WTC11 (cell line): ENCODE measurements around the gene DNAJC16. TPM values are rescaled to one million over a fixed set of nuclear protein-coding genes. Genes with fewer than 3 reads are reported as not detected.

Experiments
- ATAC-seq: fragments of 200-7000 bp; cut with Tn5 transposase; 2 replicates; pipeline ENCODE4 v1.10.0; 2021; ENCODE audit warnings: mild to moderate bottlenecking, moderate library complexity
- CTCF ChIA-PET: fragments of 300-600 bp; sonication (Branson Sonifier 250); formaldehyde crosslinking; loops from one replicate; lab custom pipeline; 2021; ENCODE audit warnings: antibody characterized with exemption; lab: Charles Lee
- POLR2A ChIA-PET: fragments of 350-600 bp; sonication (Branson Sonifier 250); formaldehyde crosslinking; loops from one replicate; lab custom pipeline; 2021; ENCODE audit warnings: antibody characterized with exemption; lab: Charles Lee
- DNase-seq: peaks from one replicate; pipeline ENCODE4 v3.0.0; 2021; ENCODE audit warnings: low spot score
- H3K27ac Mint-ChIP-seq: 2 replicates; pipeline ENCODE4 v1.8.0; 2021; ENCODE audit warnings: mixed read lengths
- H3K27me3 Mint-ChIP-seq: 2 replicates; pipeline ENCODE4 v1.8.0; 2021; ENCODE audit warnings: low read depth, mild to moderate bottlenecking, moderate library complexity, mixed read lengths
- H3K36me3 Mint-ChIP-seq: 2 replicates; pipeline ENCODE4 v1.8.0; 2021; ENCODE audit warnings: mixed read lengths
- H3K4me1 Mint-ChIP-seq: 2 replicates; pipeline ENCODE4 v1.8.0; 2022; ENCODE audit warnings: mixed read lengths
- H3K4me3 Mint-ChIP-seq: 2 replicates; pipeline ENCODE4 v1.8.0; 2021; ENCODE audit warnings: mild to moderate bottlenecking, moderate library complexity, mixed read lengths
- H3K9me3 Mint-ChIP-seq: 2 replicates; pipeline ENCODE4 v1.8.0; 2021; ENCODE audit warnings: mixed read lengths
- CBFB ChIP-seq: sonication (generic); formaldehyde crosslinking; IDR thresholded peaks from 2 replicates; pipeline ENCODE4 v1.8.1; 2022; ENCODE audit warnings: mild to moderate bottlenecking, low read depth, missing genetic modification reagents
- ESRRA ChIP-seq: sonication (generic); formaldehyde crosslinking; IDR thresholded peaks from 2 replicates; pipeline ENCODE4 v1.8.1; 2022; ENCODE audit warnings: mild to moderate bottlenecking, missing genetic modification reagents, borderline replicate concordance
- ETV6 ChIP-seq: sonication (generic); formaldehyde crosslinking; IDR thresholded peaks from 2 replicates; pipeline ENCODE4 v1.8.1; 2022; ENCODE audit warnings: mild to moderate bottlenecking, missing genetic modification reagents
- FOXJ3 ChIP-seq: sonication (generic); formaldehyde crosslinking; IDR thresholded peaks from 2 replicates; pipeline ENCODE4 v1.9.0; 2021; ENCODE audit warnings: missing genetic modification reagents, mild to moderate bottlenecking, borderline replicate concordance
- GRHL2 ChIP-seq: fragments of 250-450 bp; sonication (Bioruptor Pico); IDR thresholded peaks from 2 replicates; pipeline ENCODE4 v1.8.0; 2022; ENCODE audit warnings: mild to moderate bottlenecking, moderate library complexity; ENCODE audit not compliant: insufficient replicate concordance, severe bottlenecking
- HMGA2 ChIP-seq: fragments of 250-450 bp; sonication (Bioruptor Pico); IDR thresholded peaks from 2 replicates; pipeline ENCODE4 v1.4.0; 2021; ENCODE audit warnings: mild to moderate bottlenecking, moderate library complexity
- JAZF1 ChIP-seq: fragments of 250-450 bp; sonication (Bioruptor Pico); IDR thresholded peaks from 2 replicates; pipeline ENCODE4 v1.9.0; 2021; ENCODE audit warnings: moderate library complexity, mild to moderate bottlenecking, inconsistent platforms
- JUN ChIP-seq: sonication (generic); formaldehyde crosslinking; IDR thresholded peaks from 2 replicates; pipeline ENCODE4 v1.8.0; 2023; ENCODE audit warnings: mild to moderate bottlenecking, missing genetic modification reagents
- KAT7 ChIP-seq: sonication (generic); formaldehyde crosslinking; IDR thresholded peaks from 2 replicates; pipeline ENCODE4 v1.8.1; 2023; ENCODE audit warnings: missing genetic modification reagents, mild to moderate bottlenecking, borderline replicate concordance
- MXD4 ChIP-seq: fragments of 250-450 bp; sonication (Bioruptor Pico); IDR thresholded peaks from 2 replicates; pipeline ENCODE4 v1.8.0; 2021; ENCODE audit warnings: mild to moderate bottlenecking, moderate library complexity, borderline replicate concordance
- NFE2L1 ChIP-seq: sonication (generic); formaldehyde crosslinking; IDR thresholded peaks from 2 replicates; pipeline ENCODE4 v1.8.1; 2023; ENCODE audit warnings: missing genetic modification reagents
- RELA ChIP-seq: sonication (generic); formaldehyde crosslinking; IDR thresholded peaks from 2 replicates; pipeline ENCODE4 v1.8.1; 2022; ENCODE audit warnings: missing genetic modification reagents, mild to moderate bottlenecking, borderline replicate concordance
- ZNF219 ChIP-seq: sonication (generic); formaldehyde crosslinking; IDR thresholded peaks from 2 replicates; pipeline ENCODE4 v1.8.0; 2023; ENCODE audit warnings: missing genetic modification reagents, mild to moderate bottlenecking, borderline replicate concordance
- ZNF396 ChIP-seq: fragments of 250-450 bp; sonication (Bioruptor Pico); IDR thresholded peaks from 2 replicates; pipeline ENCODE4 v1.8.0; 2021; ENCODE audit warnings: mild to moderate bottlenecking, moderate library complexity, borderline replicate concordance
- ZNF416 ChIP-seq: fragments of 250-450 bp; sonication (Bioruptor Pico); IDR thresholded peaks from 2 replicates; pipeline ENCODE4 v1.9.0; 2021; ENCODE audit warnings: mild to moderate bottlenecking, inconsistent platforms
- ZNF423 ChIP-seq: fragments of 250-450 bp; sonication (Bioruptor Pico); IDR thresholded peaks from 2 replicates; pipeline ENCODE4 v2.1.2; 2022; ENCODE audit warnings: mild to moderate bottlenecking, moderate library complexity
- total RNA-seq: library from RNA; stranded (reverse); gene quantifications from 3 replicates; pipeline ENCODE4 v1.2.3, GENCODE V29; 2021
- TF ChIP-seq, protein P1 (sequence below): fragments of 250-450 bp; sonication (Bioruptor Pico); conservative IDR thresholded peaks from 2 replicates; pipeline ENCODE4 v1.9.0; 2021; ENCODE audit warnings: mild to moderate bottlenecking
- TF ChIP-seq, protein P2 (sequence below): sonication (generic); formaldehyde crosslinking; IDR thresholded peaks from 2 replicates; pipeline ENCODE4 v1.8.0; 2023; ENCODE audit warnings: missing genetic modification reagents
- TF ChIP-seq, protein P3 (sequence below): sonication (generic); formaldehyde crosslinking; IDR thresholded peaks from 2 replicates; pipeline ENCODE4 v1.8.1; 2023; ENCODE audit warnings: mild to moderate bottlenecking, missing genetic modification reagents, moderate library complexity
- TF ChIP-seq, protein P4 (sequence below): sonication (generic); formaldehyde crosslinking; IDR thresholded peaks from 2 replicates; pipeline ENCODE4 v1.8.1; 2022; ENCODE audit warnings: mild to moderate bottlenecking, moderate library complexity, missing genetic modification reagents
- TF ChIP-seq, protein P5 (sequence below): sonication (generic); formaldehyde crosslinking; IDR thresholded peaks from 2 replicates; pipeline ENCODE4 v1.8.0; 2023; ENCODE audit warnings: mild to moderate bottlenecking, missing genetic modification reagents
- TF ChIP-seq, protein P6 (sequence below): sonication (generic); formaldehyde crosslinking; IDR thresholded peaks from 2 replicates; pipeline ENCODE4 v1.8.1; 2023; ENCODE audit warnings: mild to moderate bottlenecking, missing genetic modification reagents
- TF ChIP-seq, protein P7 (sequence below): fragments of 250-450 bp; sonication (Bioruptor Pico); IDR thresholded peaks from 2 replicates; pipeline ENCODE4 v1.8.0; 2021; ENCODE audit warnings: mild to moderate bottlenecking

The DNAJC16 gene
- total RNA-seq, 1 experiment from 2014 or later = 16.4 TPM

DNA sequence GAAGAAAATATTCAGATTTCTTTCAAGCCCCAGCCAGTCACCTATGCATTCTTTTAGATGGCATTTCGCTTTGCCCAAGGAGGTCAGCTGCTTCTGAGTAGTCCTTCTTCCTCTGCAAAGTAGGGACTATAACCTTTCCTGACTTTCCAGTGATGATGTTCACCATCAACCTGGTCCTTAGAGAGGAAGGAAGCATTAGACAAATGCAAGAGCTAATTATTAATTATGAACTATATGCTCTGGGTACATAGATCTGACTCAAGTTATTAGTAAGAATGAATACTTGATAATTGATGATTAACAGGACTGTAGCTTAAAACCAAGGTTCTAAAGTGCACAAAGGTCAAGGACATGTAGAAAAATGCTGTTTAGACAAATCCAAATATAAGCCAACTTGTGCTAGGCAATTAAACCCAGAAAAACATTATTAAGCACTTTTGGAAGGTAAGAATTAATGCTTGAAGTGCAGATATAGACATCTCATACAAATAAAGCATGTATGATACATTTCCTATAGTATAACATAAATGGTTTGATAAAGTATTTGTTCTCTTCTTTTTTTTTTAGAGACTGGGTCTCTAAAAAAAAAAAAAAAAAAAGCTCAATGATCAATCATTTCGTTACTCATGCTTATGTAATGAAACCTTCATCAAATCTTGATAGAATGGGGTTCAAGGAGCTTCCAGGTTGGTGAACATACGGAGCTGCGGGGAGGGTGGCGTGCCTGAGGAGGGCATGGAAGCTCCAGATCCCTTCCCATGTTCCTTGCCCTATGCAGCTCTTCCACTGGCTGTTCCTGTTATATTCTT, 69.4 kb downstream of the DNAJC16 start:
- ChIA-PET POLR2A (interaction anchor here (0.8 kb wide), 1 partner anchor 29 kb away, joined by 3 read pairs; no protein-coding TSS in a partner anchor), CTCF (interaction anchor here (0.7 to 4.7 kb wide), 5 partner anchors 16 to 164 kb away, joined by 3 to 26 read pairs (median 6); partner anchors contain the start of gene TMEM82)
- no peak overlapping the region for H3K4me3 Mint-ChIP-seq
- ATAC-seq = peak; percentile 16; the same call in 1 of the 2 replicates
- TF ChIP-seq, protein P1, sequence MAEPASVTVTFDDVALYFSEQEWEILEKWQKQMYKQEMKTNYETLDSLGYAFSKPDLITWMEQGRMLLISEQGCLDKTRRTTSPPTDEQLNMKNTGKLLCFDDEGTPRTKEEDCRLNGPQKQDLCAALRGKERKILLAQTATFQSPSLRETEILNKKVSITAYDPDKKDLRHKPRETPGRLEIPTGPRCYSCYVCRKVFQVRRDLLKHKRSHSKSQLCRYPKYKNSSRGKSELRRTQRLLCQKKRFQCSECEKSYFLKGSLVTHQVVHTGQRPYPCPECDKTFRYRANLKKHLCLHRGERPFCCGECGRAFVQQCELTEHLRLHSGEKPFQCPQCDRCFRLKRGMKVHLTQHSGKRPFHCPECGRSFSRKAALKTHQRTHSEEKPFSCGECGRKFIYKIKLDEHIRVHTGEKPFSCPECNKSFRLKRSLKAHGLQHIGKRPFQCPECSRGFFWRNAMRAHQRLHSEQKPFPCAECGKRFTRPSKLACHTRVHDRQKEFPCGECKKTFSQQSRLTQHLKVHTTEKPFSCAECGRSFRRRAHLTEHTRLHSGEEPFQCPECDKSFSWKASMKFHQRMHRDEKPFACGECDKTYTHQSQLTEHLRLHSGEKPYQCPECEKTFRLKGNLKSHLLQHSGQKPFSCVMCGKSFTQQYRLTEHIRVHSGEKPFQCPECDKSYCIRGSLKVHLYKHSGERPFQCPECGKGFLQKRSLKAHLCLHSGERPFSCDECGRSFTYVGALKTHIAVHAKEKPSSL (CRISPR knock-in tag) = no peak
- TF ChIP-seq ZNF219 (CRISPR knock-in tag) (no peak), ETV6 (CRISPR knock-in tag) (no peak), JAZF1 (no peak), GRHL2 (CRISPR knock-in tag) (no peak), HMGA2 (CRISPR knock-in tag) (no peak), KAT7 (no peak)
- TF ChIP-seq, protein P2, sequence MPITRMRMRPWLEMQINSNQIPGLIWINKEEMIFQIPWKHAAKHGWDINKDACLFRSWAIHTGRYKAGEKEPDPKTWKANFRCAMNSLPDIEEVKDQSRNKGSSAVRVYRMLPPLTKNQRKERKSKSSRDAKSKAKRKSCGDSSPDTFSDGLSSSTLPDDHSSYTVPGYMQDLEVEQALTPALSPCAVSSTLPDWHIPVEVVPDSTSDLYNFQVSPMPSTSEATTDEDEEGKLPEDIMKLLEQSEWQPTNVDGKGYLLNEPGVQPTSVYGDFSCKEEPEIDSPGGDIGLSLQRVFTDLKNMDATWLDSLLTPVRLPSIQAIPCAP (CRISPR knock-in tag) = no peak
- TF ChIP-seq, protein P3, sequence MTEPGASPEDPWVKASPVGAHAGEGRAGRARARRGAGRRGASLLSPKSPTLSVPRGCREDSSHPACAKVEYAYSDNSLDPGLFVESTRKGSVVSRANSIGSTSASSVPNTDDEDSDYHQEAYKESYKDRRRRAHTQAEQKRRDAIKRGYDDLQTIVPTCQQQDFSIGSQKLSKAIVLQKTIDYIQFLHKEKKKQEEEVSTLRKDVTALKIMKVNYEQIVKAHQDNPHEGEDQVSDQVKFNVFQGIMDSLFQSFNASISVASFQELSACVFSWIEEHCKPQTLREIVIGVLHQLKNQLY (CRISPR knock-in tag) = no peak
- peaks cover 7% of the 10 kb centered on the region for H3K4me1 Mint-ChIP-seq
- peaks cover 5% of the 10 kb centered on the region for H3K27me3 Mint-ChIP-seq
- H3K27ac Mint-ChIP-seq = no peak overlapping the region
- no peaks in the 10 kb centered on the region for H3K9me3 Mint-ChIP-seq
- DNase-seq = no peak
- H3K36me3 Mint-ChIP-seq = no peaks in the 10 kb centered on the region

DNA sequence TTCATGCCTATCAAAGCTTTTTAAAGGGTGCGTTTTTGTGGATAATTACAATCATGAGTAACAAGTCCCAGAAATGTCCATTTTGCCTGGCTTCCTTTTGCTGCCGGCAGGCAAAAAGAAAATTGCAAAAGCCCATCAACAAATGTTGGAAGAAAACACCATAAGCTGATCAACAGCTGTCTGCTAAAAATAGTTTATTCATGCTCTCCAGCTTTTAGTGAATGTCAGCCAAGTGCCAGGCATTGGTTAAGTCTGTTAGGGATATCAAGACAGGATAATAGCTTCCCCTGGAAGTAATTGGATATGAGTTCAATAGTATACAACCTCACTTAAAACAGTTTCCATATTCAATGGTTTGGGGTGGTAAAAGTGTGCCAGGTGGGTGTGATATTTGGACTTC, 71.8 kb downstream of the DNAJC16 start:
- no peak overlapping the region for H3K27ac Mint-ChIP-seq
- DNase-seq = no peak
- H3K36me3 Mint-ChIP-seq = no peaks in the 10 kb centered on the region
- ATAC-seq = no peak
- H3K4me1 Mint-ChIP-seq = peaks cover 10% of the 10 kb centered on the region
- peaks cover 8% of the 10 kb centered on the region for H3K27me3 Mint-ChIP-seq
- no peak overlapping the region for H3K4me3 Mint-ChIP-seq
- no peaks in the 10 kb centered on the region for H3K9me3 Mint-ChIP-seq
- ChIA-PET CTCF (no interaction called here), POLR2A (interaction anchor here (0.6 to 0.7 kb wide), 2 partner anchors 12 to 26 kb away, joined by 3 to 5 read pairs; no protein-coding TSS in a partner anchor)
- TF ChIP-seq RELA (CRISPR knock-in tag) = no peak
- TF ChIP-seq HMGA2 (CRISPR knock-in tag) = no peak
- TF ChIP-seq, protein P4, sequence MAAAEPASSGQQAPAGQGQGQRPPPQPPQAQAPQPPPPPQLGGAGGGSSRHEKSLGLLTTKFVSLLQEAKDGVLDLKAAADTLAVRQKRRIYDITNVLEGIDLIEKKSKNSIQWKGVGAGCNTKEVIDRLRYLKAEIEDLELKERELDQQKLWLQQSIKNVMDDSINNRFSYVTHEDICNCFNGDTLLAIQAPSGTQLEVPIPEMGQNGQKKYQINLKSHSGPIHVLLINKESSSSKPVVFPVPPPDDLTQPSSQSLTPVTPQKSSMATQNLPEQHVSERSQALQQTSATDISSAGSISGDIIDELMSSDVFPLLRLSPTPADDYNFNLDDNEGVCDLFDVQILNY (CRISPR knock-in tag) = no peak
- TF ChIP-seq, protein P5, sequence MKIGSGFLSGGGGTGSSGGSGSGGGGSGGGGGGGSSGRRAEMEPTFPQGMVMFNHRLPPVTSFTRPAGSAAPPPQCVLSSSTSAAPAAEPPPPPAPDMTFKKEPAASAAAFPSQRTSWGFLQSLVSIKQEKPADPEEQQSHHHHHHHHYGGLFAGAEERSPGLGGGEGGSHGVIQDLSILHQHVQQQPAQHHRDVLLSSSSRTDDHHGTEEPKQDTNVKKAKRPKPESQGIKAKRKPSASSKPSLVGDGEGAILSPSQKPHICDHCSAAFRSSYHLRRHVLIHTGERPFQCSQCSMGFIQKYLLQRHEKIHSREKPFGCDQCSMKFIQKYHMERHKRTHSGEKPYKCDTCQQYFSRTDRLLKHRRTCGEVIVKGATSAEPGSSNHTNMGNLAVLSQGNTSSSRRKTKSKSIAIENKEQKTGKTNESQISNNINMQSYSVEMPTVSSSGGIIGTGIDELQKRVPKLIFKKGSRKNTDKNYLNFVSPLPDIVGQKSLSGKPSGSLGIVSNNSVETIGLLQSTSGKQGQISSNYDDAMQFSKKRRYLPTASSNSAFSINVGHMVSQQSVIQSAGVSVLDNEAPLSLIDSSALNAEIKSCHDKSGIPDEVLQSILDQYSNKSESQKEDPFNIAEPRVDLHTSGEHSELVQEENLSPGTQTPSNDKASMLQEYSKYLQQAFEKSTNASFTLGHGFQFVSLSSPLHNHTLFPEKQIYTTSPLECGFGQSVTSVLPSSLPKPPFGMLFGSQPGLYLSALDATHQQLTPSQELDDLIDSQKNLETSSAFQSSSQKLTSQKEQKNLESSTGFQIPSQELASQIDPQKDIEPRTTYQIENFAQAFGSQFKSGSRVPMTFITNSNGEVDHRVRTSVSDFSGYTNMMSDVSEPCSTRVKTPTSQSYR (CRISPR knock-in tag) = no peak
- TF ChIP-seq, protein P6, sequence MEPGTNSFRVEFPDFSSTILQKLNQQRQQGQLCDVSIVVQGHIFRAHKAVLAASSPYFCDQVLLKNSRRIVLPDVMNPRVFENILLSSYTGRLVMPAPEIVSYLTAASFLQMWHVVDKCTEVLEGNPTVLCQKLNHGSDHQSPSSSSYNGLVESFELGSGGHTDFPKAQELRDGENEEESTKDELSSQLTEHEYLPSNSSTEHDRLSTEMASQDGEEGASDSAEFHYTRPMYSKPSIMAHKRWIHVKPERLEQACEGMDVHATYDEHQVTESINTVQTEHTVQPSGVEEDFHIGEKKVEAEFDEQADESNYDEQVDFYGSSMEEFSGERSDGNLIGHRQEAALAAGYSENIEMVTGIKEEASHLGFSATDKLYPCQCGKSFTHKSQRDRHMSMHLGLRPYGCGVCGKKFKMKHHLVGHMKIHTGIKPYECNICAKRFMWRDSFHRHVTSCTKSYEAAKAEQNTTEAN (CRISPR knock-in tag) = no peak
- TF ChIP-seq JUN (CRISPR knock-in tag) = no peak
- TF ChIP-seq ZNF416 = no peak
- TF ChIP-seq ZNF423 (CRISPR knock-in tag) = no peak
- no peak for TF ChIP-seq ESRRA (CRISPR knock-in tag)
- TF ChIP-seq MXD4 (CRISPR knock-in tag) = no peak
- TF ChIP-seq NFE2L1 (CRISPR knock-in tag) = no peak
- TF ChIP-seq FOXJ3 (CRISPR knock-in tag) = no peak
- TF ChIP-seq ZNF396 (CRISPR knock-in tag) = no peak
- no peak for TF ChIP-seq CBFB
- no peak for TF ChIP-seq ETV6 (CRISPR knock-in tag)
- TF ChIP-seq, protein P7, sequence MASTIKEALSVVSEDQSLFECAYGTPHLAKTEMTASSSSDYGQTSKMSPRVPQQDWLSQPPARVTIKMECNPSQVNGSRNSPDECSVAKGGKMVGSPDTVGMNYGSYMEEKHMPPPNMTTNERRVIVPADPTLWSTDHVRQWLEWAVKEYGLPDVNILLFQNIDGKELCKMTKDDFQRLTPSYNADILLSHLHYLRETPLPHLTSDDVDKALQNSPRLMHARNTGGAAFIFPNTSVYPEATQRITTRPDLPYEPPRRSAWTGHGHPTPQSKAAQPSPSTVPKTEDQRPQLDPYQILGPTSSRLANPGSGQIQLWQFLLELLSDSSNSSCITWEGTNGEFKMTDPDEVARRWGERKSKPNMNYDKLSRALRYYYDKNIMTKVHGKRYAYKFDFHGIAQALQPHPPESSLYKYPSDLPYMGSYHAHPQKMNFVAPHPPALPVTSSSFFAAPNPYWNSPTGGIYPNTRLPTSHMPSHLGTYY = no peak
